Measurements from ENCODE around the gene TAGLN2.

GRCh38 chr1:159931101-159931794 is 5.9 kb upstream of the TAGLN2 start:
- TF ChIP-seq KDM5B (IDR thresholded peaks at IDR 0.05; ENCODE audit: insufficient replicate concordance, low read depth, low read length) (no peak), MCM7 (IDR thresholded peaks at IDR 0.05) (no peak)
